H1 (cell line): ENCODE data around the gene MYO1D.

Source experiments
- BRCA1 ChIP-seq: IDR thresholded peaks from 2 replicates; pipeline ENCODE4 v1.6.1; 2012; ENCODE audit warnings: low read depth, low read length, improper control_type of control experiment
- CHD2 ChIP-seq: IDR thresholded peaks from 2 replicates; pipeline ENCODE4 v1.6.1; 2012; ENCODE audit warnings: low read length, improper control_type of control experiment
- CTCF ChIP-seq, 3 experiments: IDR thresholded peaks; 1 replicate in 2 of 3; 2 replicates in 1 of 3; pipeline versions ENCODE4 v1.5.1 to v1.6.1; 2011; ENCODE audit warnings: low read length in 3 of 3, mild to moderate bottlenecking in 3 of 3, inconsistent platforms in 2 of 3, low read depth in 1 of 3, moderate library complexity in 1 of 3; ENCODE audit not compliant: insufficient read depth in 1 of 3; ENCODE audit errors: control extremely low read depth in 1 of 3
- POLR2A ChIP-seq, 2 experiments: IDR thresholded peaks; 1 replicate in 1 of 2; 2 replicates in 1 of 2; pipeline ENCODE4 v1.6.1; 2011; ENCODE audit warnings: low read depth in 2 of 2, low read length in 2 of 2, mild to moderate bottlenecking in 2 of 2; ENCODE audit errors: control extremely low read depth in 1 of 2
- POLR2AphosphoS5 ChIP-seq: IDR thresholded peaks from 2 replicates; pipeline ENCODE4 v1.6.1; 2011; ENCODE audit warnings: low read depth, low read length
- TAF1 ChIP-seq: IDR thresholded peaks from 2 replicates; pipeline ENCODE4 v1.6.1; 2011; ENCODE audit warnings: mild to moderate bottlenecking, low read depth, low read length
- YY1 ChIP-seq: IDR thresholded peaks from 2 replicates; pipeline ENCODE4 v1.6.1; 2011; ENCODE audit warnings: low read depth, mild to moderate bottlenecking, low read length
- TF ChIP-seq, protein P1 (sequence below): IDR thresholded peaks from 2 replicates; pipeline ENCODE4 v1.6.1; 2011; ENCODE audit warnings: low read depth, mild to moderate bottlenecking, low read length; ENCODE audit not compliant: insufficient read depth

DNA sequence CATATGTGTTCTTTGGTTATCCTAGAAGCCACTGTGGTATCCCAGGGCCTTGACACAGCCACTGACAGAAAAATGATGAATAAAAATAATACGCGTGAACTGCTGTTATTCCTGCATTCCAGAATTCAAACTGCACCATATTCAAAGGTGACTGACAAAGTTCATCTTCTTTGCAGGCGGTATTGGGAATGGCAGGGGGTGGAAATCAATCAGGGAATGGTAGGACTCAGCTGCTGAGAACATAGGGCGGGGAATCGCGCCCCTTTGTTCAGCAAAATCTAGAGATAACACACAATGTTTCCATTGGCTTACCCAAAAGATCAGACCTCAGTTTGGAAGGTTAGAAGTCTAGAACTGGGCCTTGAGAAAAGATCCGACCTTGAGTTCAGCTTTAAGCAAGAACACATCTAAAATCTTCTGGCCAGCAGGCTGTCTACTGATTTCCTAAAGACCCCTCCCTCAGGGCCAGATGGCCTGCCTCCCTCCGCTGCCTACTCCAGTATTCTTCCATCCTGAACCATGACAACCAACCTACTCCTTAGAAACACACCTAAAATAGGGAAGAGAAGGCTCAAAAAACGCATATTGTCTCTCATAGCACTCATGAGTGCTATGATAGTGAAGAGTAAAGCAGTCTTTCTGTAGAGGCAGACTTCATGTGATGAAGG, 356.1 kb downstream of the MYO1D start:
- TF ChIP-seq CHD2 (no peak), BRCA1 (no peak), CTCF (IDR thresholded peaks at IDR 0.05; ENCODE audit: control extremely low read depth in 1 of 3, insufficient read depth in 1 of 3, low read depth in 1 of 3, low read length in 3 of 3) (no peak), YY1 (no peak), POLR2A (IDR thresholded peaks at IDR 0.05; ENCODE audit: control extremely low read depth in 1 of 2, low read depth in 2 of 2, low read length in 2 of 2) (no peak), POLR2AphosphoS5 (no peak), TAF1 (no peak)
- TF ChIP-seq, protein P1, sequence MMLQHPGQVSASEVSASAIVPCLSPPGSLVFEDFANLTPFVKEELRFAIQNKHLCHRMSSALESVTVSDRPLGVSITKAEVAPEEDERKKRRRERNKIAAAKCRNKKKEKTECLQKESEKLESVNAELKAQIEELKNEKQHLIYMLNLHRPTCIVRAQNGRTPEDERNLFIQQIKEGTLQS, result no peak
